Activated CD8-positive, alpha-beta T cell treated with anti-CD3 and anti-CD28 coated beads for 36 hours (primary cell): Measurements from ENCODE around the gene FAM98C. TPM values are rescaled to one million over a fixed set of nuclear protein-coding genes. Genes with fewer than 3 reads are reported as not detected.
A peak's percentile ranks its signal among the peaks of the same experiment; 100 is the strongest.

ENCODE experiments used
- ATAC-seq: fragments of 200-7000 bp; cut with Tn5 transposase; one replicate; pipeline ENCODE4 v1.10.0; 2021; ENCODE audit warnings: mild to moderate bottlenecking, moderate library complexity
- CTCF ChIA-PET: fragments of 350-600 bp; sonication (Branson Sonifier 250); formaldehyde crosslinking; loops from one replicate; lab custom pipeline; 2021; ENCODE audit warnings: antibody characterized with exemption; lab: Charles Lee
- POLR2A ChIA-PET: fragments of 350-600 bp; sonication (Branson Sonifier 250); formaldehyde crosslinking; loops from one replicate; lab custom pipeline; 2021; ENCODE audit warnings: antibody characterized with exemption; lab: Charles Lee
- DNase-seq: peaks from one replicate; pipeline ENCODE4 v3.0.0-alpha.2; 2020
- H3K27ac Mint-ChIP-seq: one replicate; pipeline ENCODE4 v1.8.0; 2021; ENCODE audit warnings: mild to moderate bottlenecking, mixed read lengths
- H3K27me3 Mint-ChIP-seq: one replicate; pipeline ENCODE4 v1.8.0; 2021; ENCODE audit warnings: mixed read lengths
- H3K36me3 Mint-ChIP-seq: one replicate; pipeline ENCODE4 v1.8.0; 2021; ENCODE audit warnings: low read depth, mixed read lengths
- H3K4me1 Mint-ChIP-seq: one replicate; pipeline ENCODE4 v1.8.0; 2021; ENCODE audit warnings: low read depth, mixed read lengths
- H3K4me3 Mint-ChIP-seq: one replicate; pipeline ENCODE4 v1.8.0; 2021; ENCODE audit warnings: mild to moderate bottlenecking, moderate library complexity, mixed read lengths
- H3K9me3 Mint-ChIP-seq: one replicate; pipeline ENCODE4 v1.8.0; 2021; ENCODE audit warnings: mixed read lengths
- CTCF ChIP-seq: fragments of 200-600 bp; IDR thresholded peaks from one replicate; pipeline ENCODE4 v1.8.0; 2022; ENCODE audit warnings: antibody characterized with exemption, mild to moderate bottlenecking
- intact Hi-C: fragments of 100-400 bp; cut with micrococcal nuclease; formaldehyde crosslinking; loops from one replicate; pipeline ENCODE4 v1.10.0; 2022
- total RNA-seq, 2 experiments: library from RNA; stranded (reverse); gene quantifications; one replicate each; pipeline ENCODE4 v1.2.3, GENCODE V29; 2021

The FAM98C gene
- total RNA-seq, 2 experiments from 2014 or later = 11.7 to 12.5 TPM

DNA sequence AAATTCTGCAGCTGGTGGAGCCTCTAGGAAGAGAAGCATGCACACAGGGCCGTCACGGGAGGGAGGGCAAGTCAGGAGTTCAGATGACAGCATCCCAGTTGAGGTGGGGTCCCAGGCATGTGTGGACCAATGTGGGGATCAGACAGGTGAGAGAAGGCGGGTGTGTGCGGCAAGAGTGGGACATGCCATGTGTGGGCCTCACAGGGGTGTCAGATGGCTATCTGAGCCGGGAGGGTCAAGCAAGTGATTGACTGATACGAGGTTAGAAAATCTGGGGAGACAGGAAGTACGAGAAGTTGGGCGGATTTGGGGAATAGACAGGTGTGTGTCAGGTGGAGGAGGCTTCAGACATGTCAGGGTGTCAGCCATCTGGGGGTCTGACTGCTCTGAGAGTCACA, 14.3 kb downstream of the FAM98C start:
- intact Hi-C loops = no loop called here

GRCh38 chr19:38417544-38418506, 14.9 kb downstream of the FAM98C start:
- intact Hi-C loops = no loop called here
- Mint-ChIP-seq H3K4me3 (peak overlapping the region; percentile 73), H3K36me3 (no peaks in the 10 kb centered on the region), H3K4me1 (peaks cover 14% of the 10 kb centered on the region), H3K27ac (peak overlapping the region; percentile 39), H3K9me3 (no peaks in the 10 kb centered on the region), H3K27me3 (no peaks in the 10 kb centered on the region)
- no peak for TF ChIP-seq CTCF
- ATAC-seq (peak; percentile 93), DNase-seq (peak; percentile 76)
- POLR2A ChIA-PET = no interaction called here
- CTCF ChIA-PET = interaction anchor here (7.3 kb wide), 1 partner anchor 14 kb away, joined by 35 read pairs; the partner anchor contains the start of gene FAM98C

More for the DNA sequence above, 14.3 kb downstream of the FAM98C start:
- H3K9me3 Mint-ChIP-seq = no peaks in the 10 kb centered on the region
- H3K4me3 Mint-ChIP-seq = peak overlapping the region; percentile 73
- no peak for ATAC-seq
- ChIA-PET POLR2A (no interaction called here), CTCF (interaction anchor here (7.3 kb wide), 1 partner anchor 14 kb away, joined by 35 read pairs; the partner anchor contains the start of gene FAM98C)
- no peaks in the 10 kb centered on the region for H3K36me3 Mint-ChIP-seq
- no peaks in the 10 kb centered on the region for H3K27me3 Mint-ChIP-seq
- DNase-seq = no peak
- peaks cover 14% of the 10 kb centered on the region for H3K4me1 Mint-ChIP-seq
- no peak for TF ChIP-seq CTCF
- peak overlapping the region; percentile 39 for H3K27ac Mint-ChIP-seq

DNA sequence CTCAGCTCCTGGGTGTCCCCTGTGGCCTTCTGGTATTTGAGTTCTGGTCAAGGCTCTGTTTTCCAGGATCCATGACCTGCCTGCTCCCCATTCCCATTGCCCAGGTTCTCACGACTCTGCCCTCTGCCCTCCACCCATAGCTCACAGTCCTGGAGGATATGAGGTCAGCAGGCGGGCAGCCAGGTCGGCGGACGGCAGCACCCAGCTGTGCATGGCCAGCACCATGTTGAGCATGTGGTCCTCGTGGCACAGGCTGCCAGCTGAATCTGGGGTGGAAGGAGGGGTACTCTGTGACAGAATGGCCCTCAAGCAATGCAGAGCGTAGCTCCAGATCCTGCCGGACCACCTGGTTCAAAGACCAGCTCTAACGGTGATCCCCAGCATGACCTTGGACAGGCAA, 18.0 kb downstream of the FAM98C start:
- ATAC-seq (no peak), DNase-seq (no peak)
- Mint-ChIP-seq H3K36me3 (no peaks in the 10 kb centered on the region), H3K27me3 (peaks cover 3% of the 10 kb centered on the region), H3K9me3 (no peaks in the 10 kb centered on the region), H3K4me3 (no peak overlapping the region), H3K4me1 (peaks cover 16% of the 10 kb centered on the region), H3K27ac (no peak overlapping the region)
- ChIA-PET CTCF (interaction anchor here (7.3 kb wide), 1 partner anchor 18 kb away, joined by 35 read pairs; the partner anchor contains the start of gene FAM98C), POLR2A (no interaction called here)
- no peak for TF ChIP-seq CTCF
- intact Hi-C loops = no loop called here

DNA sequence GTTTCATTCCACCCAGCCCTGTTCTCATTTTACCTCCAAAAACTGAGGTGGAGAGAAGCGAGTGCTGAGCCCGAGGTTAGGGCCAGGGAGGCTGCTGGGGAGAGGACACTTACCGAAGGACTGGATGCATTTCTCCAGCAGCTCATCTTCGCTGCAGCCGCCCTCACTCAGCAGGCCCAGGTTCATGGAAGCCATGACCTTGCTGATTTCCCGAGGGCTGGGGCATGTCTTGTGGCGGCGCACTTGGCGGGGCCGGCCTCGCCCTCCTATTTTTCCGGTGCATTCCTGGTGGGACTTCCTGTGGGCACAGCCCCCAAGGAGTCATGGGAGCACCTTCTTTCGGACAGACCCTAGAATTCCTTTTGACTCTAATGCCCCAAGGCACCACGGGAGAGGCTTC, 19.0 kb downstream of the FAM98C start:
- H3K27ac Mint-ChIP-seq = no peak overlapping the region
- CTCF ChIA-PET = interaction anchor here (7.3 kb wide), 1 partner anchor 19 kb away, joined by 35 read pairs; the partner anchor contains the start of gene FAM98C
- DNase-seq (no peak), ATAC-seq (no peak)
- POLR2A ChIA-PET = interaction anchor here (0.6 kb wide), 1 partner anchor 47 kb away, joined by 3 read pairs; the partner anchor contains the start of gene PSMD8
- H3K4me3 Mint-ChIP-seq = no peak overlapping the region
- TF ChIP-seq CTCF = no peak
- H3K27me3 Mint-ChIP-seq = peaks cover 3% of the 10 kb centered on the region
- intact Hi-C loops = no loop called here
- H3K36me3 Mint-ChIP-seq = no peaks in the 10 kb centered on the region
- H3K4me1 Mint-ChIP-seq = peaks cover 20% of the 10 kb centered on the region
- H3K9me3 Mint-ChIP-seq = no peaks in the 10 kb centered on the region
